Sigmoid colon (tissue), 4 donors: ENCODE measurements around the gene CCDC57.

Experiments used
- EP300 ChIP-seq, 4 donors: sonication (generic); formaldehyde crosslinking; IDR thresholded peaks; one replicate each; pipeline ENCODE4 v1.6.1; 2017; ENCODE audit warnings: antibody characterized with exemption in 4 of 4
- TF ChIP-seq, protein P1 (sequence below), 4 experiments: fragments of 450-650 bp in 3 of 4; fragments of 200-600 bp in 1 of 4; IDR thresholded peaks; one replicate each; pipeline ENCODE4 v1.5.1; 2016 to 2019; ENCODE audit warnings: antibody characterized with exemption in 4 of 4, mild to moderate bottlenecking in 3 of 4, moderate library complexity in 2 of 4

GRCh38 chr17:82201498-82201910 is 11.1 kb downstream of the CCDC57 start:
- TF ChIP-seq, protein P1, sequence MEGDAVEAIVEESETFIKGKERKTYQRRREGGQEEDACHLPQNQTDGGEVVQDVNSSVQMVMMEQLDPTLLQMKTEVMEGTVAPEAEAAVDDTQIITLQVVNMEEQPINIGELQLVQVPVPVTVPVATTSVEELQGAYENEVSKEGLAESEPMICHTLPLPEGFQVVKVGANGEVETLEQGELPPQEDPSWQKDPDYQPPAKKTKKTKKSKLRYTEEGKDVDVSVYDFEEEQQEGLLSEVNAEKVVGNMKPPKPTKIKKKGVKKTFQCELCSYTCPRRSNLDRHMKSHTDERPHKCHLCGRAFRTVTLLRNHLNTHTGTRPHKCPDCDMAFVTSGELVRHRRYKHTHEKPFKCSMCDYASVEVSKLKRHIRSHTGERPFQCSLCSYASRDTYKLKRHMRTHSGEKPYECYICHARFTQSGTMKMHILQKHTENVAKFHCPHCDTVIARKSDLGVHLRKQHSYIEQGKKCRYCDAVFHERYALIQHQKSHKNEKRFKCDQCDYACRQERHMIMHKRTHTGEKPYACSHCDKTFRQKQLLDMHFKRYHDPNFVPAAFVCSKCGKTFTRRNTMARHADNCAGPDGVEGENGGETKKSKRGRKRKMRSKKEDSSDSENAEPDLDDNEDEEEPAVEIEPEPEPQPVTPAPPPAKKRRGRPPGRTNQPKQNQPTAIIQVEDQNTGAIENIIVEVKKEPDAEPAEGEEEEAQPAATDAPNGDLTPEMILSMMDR (IDR thresholded peaks at IDR 0.05): no peak
- no peak for TF ChIP-seq EP300 (IDR thresholded peaks at IDR 0.05)
